Skin epidermis (tissue), 12 donors: ENCODE measurements around the gene RPTOR.

Experiments
- H3K27ac ChIP-seq, 21 experiments: fragments of 200-600 bp; sonication (generic) in 11 of 21; one replicate each; pipeline ENCODE4 v1.5.0; 2020; ENCODE audit warnings: mild to moderate bottlenecking in 3 of 21, inconsistent platforms in 2 of 21, moderate library complexity in 2 of 21
- H3K4me3 ChIP-seq, 7 experiments: fragments of 200-600 bp; sonication (generic) in 2 of 7; one replicate each; pipeline ENCODE4 v1.5.0; 2020; ENCODE audit warnings: inconsistent platforms in 2 of 7, mild to moderate bottlenecking in 2 of 7, moderate library complexity in 1 of 7

Gene RPTOR

GRCh38 chr17:80650751-80651518 lies 106.3 kb downstream of the RPTOR start:
- peak overlapping the region in 7 of 21 experiments; percentile 54 to 80 (median 65) for H3K27ac ChIP-seq
- no peak overlapping the region for H3K4me3 ChIP-seq

- Histone ChIP-seq H3K4me3 (no peak overlapping the region), H3K27ac (no peak overlapping the region)
These were observed 108.2 kb downstream of the RPTOR start for GRCh38 chr17:80652756-80653330.

- H3K27ac ChIP-seq, result no peak overlapping the region
- no peak overlapping the region for H3K4me3 ChIP-seq
These were observed 109.2 kb downstream of the RPTOR start for GRCh38 chr17:80653856-80654255.

- Histone ChIP-seq H3K27ac (no peak overlapping the region), H3K4me3 (no peak overlapping the region)
These were observed 111.0 kb downstream of the RPTOR start for GRCh38 chr17:80655608-80656007.

GRCh38 chr17:80656590-80656989 lies 112.0 kb downstream of the RPTOR start:
- H3K27ac ChIP-seq, result no peak overlapping the region
- H3K4me3 ChIP-seq, result no peak overlapping the region

- Histone ChIP-seq H3K4me3 (no peak overlapping the region), H3K27ac (no peak overlapping the region)
These were observed 112.9 kb downstream of the RPTOR start for GRCh38 chr17:80657561-80657960.

GRCh38 chr17:80658821-80659220 lies 114.2 kb downstream of the RPTOR start:
- Histone ChIP-seq H3K4me3 (no peak overlapping the region), H3K27ac (no peak overlapping the region)

GRCh38 chr17:80659651-80660050 lies 115.0 kb downstream of the RPTOR start:
- Histone ChIP-seq H3K4me3 (no peak overlapping the region), H3K27ac (no peak overlapping the region)

- no peak overlapping the region for H3K4me3 ChIP-seq
- no peak overlapping the region for H3K27ac ChIP-seq
These were observed 116.0 kb downstream of the RPTOR start for GRCh38 chr17:80660527-80661198.

- no peak overlapping the region for H3K4me3 ChIP-seq
- peak overlapping the region in 1 of 21 experiments; percentile 17 for H3K27ac ChIP-seq
These were observed 117.9 kb downstream of the RPTOR start for GRCh38 chr17:80662557-80662956.

GRCh38 chr17:80663781-80664206 lies 119.2 kb downstream of the RPTOR start:
- Histone ChIP-seq H3K4me3 (no peak overlapping the region), H3K27ac (peak overlapping the region in 10 of 21 experiments; percentile 21 to 75 (median 56))

GRCh38 chr17:80664217-80664790 lies 119.7 kb downstream of the RPTOR start:
- Histone ChIP-seq H3K27ac (peak overlapping the region in 13 of 21 experiments; percentile 9 to 75 (median 54)), H3K4me3 (no peak overlapping the region)

- no peak overlapping the region for H3K4me3 ChIP-seq
- H3K27ac ChIP-seq, result peak overlapping the region in 1 of 21 experiments; percentile 75
These were observed 121.2 kb downstream of the RPTOR start for GRCh38 chr17:80665792-80666191.

- no peak overlapping the region for H3K4me3 ChIP-seq
These were observed 122.2 kb downstream of the RPTOR start for GRCh38 chr17:80666867-80667266.

GRCh38 chr17:80667462-80668277 lies 123.0 kb downstream of the RPTOR start:
- H3K27ac ChIP-seq, result peak overlapping the region in 1 of 21 experiments; percentile 11

More at GRCh38 chr17:80666867-80667266, 122.2 kb downstream of the RPTOR start:
- H3K27ac ChIP-seq, result no peak overlapping the region

GRCh38 chr17:80668375-80669148 lies 123.9 kb downstream of the RPTOR start:
- Histone ChIP-seq H3K27ac (peak overlapping the region in 1 of 21 experiments; percentile 11), H3K4me3 (no peak overlapping the region)

More at GRCh38 chr17:80667462-80668277, 123.0 kb downstream of the RPTOR start:
- no peak overlapping the region for H3K4me3 ChIP-seq

- no peak overlapping the region for H3K27ac ChIP-seq
- no peak overlapping the region for H3K4me3 ChIP-seq
These were observed 126.6 kb downstream of the RPTOR start for GRCh38 chr17:80671039-80671824.

GRCh38 chr17:80671825-80672110 lies 127.1 kb downstream of the RPTOR start:
- H3K27ac ChIP-seq, result no peak overlapping the region
- no peak overlapping the region for H3K4me3 ChIP-seq
